K562 (cell line): Measurements from ENCODE around the gene RUSC1.

Source experiments
- ELF1 ChIP-seq: fragments of 200-800 bp; sonication (Bioruptor generic); IDR thresholded peaks from 2 replicates; pipeline ENCODE4 v1.6.1; 2016; ENCODE audit warnings: missing genetic modification characterization, missing compliant biosample characterization
- L3MBTL2 ChIP-seq: fragments of 450-650 bp; IDR thresholded peaks from 2 replicates; pipeline ENCODE4 v1.6.1; 2016; ENCODE audit warnings: mild to moderate bottlenecking, moderate library complexity

DNA sequence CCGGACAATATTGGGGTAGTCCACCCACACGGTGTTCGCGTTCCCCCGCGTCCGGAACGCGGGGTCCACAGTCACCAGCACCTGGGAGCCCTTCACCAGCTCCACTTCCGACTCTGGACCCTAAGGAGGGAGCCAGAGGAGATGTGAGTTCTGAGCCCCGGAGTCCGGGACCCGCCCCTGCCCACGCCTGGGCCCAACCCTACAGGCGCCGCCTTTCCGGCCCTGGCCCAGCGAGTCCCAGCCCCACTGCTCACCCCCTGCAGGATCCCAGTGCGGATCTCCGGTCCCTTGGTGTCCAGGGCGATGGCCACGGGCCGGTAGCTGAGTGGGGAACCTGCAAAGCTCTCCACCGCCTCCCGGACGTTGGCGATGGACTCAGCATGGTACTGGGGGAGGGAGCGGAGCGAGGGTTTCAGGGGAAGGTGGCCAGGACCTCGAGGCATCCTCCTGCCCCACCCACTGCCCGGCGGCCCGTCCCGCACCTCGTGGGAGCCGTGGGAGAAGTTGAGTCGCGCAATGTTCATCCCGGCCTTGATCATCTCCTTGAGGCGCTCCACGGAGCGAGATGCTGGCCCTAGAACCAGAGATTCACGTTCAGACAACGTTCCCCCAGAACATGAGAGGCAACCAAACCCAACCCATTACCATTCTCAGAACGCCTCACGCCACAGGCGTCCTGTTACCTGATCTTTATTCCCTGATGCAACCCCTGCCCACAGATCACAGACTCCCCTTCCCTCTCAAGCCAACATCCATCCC is 25.3 kb upstream of the RUSC1 start:
- TF ChIP-seq L3MBTL2 (no peak), ELF1 (tag) (no peak)
